DMS 273 (cell line): ENCODE measurements around the gene ZNF768.
A peak's percentile ranks its signal among the peaks of the same experiment; 100 is the strongest.
"Not testable (repeated sequence)": the region's sequence is repeated elsewhere in the genome, so short reads cannot be mapped to it uniquely, and the experiment has no call there.

Experiments used
- DNase-seq: peaks from one replicate; lab custom pipeline; 2025; ENCODE audit not compliant: unreplicated experiment; lab: John Stamatoyannopoulos, UW

ZNF768 gene

DNA sequence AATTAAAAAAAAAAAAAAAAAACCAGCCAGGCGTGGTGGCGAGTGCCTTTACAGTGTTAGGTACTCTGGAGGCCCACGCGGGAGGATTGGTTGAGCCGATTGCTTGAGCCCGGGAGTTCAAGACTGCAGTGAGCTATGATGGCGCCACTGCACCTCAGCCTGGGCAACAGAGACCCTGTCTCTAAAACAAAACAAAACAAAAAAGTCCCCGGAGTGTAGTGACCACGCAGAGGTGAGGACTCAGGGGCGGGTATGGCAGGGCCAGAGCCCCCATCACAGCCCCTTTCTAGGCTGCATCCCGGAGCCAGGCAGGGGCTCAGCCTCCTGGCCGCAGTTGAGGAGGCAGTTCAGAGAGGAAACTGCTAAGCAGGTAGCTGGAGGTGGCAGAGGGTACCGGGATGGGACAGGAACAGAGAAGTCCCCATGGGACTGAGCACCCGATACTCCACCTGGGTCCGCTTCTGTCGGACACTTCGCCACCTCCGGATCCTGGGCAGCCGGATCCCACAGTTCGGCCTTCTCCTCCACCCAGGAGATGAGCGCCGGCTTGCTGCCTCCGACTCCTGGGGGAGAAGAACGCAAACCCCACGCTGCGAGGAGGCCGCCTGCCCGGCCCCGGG is 7.5 kb upstream of the ZNF768 start:
- no peak for DNase-seq

- no peak for DNase-seq
Observed at GRCh38 chr16:30533146-30533522, 6.8 kb upstream of the ZNF768 start.

DNA sequence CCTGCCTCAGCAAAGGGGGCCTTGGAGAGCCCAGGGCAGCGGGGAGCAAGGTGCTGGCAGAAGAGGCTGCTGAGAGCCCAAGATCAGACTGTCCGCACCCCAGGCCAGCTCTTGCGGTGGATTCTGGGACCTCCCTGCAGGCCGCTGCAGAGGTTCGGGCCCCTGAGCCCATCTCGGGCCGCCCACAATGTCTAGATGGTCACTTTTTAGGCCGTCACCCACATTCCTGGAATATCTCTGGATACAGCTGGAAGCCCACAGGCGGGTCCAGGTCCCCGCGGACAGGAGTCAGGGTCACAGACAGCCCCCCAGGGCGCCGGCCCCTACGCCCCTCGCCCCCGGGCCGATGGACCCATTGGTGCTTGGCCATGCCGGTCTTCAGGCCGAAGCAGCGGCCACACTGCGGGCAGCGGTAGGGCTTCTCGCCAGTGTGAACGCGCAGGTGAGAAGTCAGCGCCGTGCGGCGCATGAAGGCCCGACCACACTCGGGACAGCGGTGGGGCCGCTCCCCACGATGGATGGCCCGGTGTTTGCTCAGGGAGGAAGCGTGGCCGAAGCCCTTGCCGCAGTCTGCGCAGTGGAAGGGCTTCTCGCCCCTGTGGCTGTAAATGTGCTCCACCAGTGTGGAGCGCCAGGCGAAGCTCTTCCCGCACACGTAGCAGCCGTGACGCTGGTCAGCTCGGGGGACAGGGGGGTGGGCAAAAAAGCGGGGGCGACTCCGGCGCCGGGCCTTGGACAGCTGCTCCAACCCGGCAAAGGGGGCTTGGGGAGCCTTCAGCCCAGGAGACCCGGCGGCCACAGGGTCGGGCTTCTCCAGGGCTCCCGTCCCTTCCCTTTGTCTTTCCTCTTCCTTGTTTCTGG is 6.1 kb upstream of the ZNF768 start:
- no peak for DNase-seq

GRCh38 chr16:30530163-30531037 is 4.0 kb upstream of the ZNF768 start:
- no peak for DNase-seq

GRCh38 chr16:30528799-30529457 is 2.6 kb upstream of the ZNF768 start:
- DNase-seq = no peak

DNA sequence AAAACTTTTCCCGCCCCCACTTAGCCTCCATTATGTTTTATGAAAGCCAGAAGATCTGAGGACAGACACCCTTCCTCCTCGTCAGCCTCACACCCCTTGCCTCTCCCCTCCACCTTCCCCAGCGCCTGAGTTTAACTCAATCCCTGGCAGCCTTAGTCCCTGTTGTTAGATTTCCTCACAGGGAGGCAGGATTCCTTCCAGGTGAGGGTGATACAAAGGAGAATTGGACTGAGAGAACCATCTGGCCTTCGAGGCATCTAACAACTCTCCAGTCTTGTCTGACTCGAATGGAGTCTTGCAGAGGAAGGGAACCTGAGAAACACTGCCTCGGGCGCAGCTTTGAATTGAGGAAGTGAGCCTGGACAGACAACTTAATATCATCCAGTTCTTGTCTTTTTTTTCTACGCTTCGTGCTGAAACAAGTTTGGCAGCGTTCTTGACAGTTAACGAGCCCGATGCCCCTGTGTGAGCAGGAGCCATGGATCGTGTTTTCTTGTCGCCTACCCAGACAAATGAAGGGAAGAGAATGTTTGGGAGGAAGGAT is 1.3 kb upstream of the ZNF768 start:
- no peak for DNase-seq

- peak; percentile 100 for DNase-seq
Observed at GRCh38 chr16:30526823-30527634, 663 bp upstream of the ZNF768 start.

DNA sequence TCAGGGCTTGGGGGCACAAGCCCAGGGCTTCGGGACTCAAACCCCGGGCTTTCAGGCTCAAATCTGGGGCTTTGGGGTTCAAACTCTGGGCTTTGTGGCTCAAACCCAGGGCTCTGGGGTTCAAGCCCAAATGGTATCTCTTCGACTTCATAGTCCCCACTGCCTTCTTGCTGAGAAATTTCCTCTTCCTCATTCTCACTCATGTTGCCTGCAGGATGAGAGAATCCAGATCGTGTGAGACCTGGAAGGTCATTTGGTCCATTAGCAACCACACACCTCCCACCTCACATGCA is 576 bp downstream of the ZNF768 start:
- no peak for DNase-seq

- no peak for DNase-seq
Observed at GRCh38 chr16:30524575-30525568, 1.5 kb downstream of the ZNF768 start.

GRCh38 chr16:30523768-30524574 is 2.4 kb downstream of the ZNF768 start:
- DNase-seq = no peak

- DNase-seq = not testable (repeated sequence)
Observed at GRCh38 chr16:30522702-30523463, 3.5 kb downstream of the ZNF768 start.

DNA sequence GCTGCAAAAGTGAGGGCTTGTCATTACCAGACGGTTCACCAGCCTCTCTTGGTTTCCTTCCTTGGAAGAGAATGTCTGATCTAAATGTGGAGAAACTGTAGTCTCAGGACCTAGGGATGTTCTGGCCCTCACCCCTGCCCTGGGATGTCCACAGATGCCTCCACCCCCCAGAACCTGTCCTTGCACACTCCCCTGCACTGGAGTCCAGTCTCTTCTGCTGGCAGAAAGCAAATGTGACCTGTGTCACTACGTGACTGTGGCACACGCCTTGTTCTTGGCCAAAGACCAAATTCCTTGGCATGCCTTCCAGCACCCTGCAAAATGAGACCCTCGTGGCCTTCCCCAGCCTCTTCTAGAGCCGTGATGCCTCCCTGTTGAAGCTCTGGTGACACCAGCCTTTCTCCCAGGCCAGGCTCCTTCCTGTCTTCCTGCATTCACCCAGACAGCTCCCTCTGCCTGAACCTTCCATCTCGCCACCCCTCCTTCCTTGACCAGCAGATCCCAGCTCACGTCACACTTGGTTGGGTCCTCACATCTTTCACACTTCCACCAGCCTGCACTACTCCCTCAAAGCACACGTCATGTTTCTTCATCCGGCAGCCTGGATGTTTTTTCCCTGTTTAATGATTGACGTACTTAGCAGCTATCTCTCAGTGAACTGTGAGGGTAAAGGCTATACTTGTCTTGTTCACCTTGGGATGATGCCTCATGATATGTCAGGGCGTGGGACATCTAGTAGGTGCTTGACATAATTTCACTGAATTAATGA is 4.3 kb downstream of the ZNF768 start:
- no peak for DNase-seq

DNA sequence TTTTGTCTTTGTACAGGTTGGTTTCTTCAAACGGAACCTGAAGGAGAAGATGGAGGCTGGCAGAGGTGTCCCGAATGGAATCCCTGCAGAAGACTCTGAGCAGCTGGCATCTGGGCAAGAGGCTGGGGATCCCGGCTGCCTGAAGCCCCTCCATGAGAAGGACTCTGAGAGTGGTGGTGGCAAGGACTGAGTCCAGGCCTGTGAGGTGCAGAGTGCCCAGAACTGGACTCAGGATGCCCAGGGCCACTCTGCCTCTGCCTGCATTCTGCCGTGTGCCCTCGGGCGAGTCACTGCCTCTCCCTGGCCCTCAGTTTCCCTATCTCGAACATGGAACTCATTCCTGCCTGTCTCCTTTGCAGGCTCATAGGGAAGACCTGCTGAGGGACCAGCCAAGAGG is 4.9 kb downstream of the ZNF768 start:
- no peak for DNase-seq

DNA sequence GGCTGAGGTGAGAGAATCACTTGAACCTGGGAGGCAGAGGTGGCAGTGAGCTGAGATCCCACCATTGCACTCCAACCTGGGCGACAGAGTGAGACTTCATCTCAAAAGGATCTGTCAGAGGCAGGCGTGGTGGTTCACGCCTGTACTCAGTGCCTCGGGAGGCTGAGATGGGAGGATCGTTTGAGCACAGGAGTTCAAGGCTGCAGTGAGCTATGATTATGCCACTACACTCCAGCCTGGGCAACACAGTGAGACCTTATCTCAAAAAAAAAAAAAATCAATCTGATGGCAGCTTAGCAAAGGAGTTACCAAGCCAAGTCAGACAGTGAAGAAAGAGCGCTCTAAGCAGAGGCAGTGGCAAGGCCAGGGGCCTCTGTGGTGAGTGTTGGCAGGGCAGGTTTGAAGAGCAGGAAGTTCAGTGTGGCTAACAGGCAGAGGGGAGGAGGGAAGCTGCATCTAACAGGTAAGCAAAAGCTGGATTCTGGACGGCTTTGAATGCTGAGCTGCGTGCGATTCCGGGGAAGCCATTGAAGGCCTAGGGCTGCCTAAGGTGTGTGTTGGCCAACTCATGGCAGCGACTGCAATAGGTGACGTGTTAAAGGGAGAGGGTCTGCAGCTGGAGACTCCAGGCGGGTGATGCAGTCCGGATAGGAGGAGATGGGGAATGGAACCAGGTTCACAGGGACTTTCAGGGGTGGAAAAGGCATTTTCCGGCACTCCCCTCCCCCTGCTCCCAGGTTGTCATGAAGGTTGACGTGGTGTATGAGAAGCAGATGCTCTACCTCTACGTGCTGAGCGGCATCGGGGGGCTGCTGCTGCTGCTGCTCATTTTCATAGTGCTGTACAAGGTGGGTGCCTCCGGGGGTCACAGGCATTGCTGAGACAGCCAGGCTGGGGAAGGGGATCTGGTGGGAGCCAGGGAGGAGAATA is 7.0 kb downstream of the ZNF768 start:
- DNase-seq = no peak

- DNase-seq = no peak
Observed at GRCh38 chr16:30518552-30518951, 7.8 kb downstream of the ZNF768 start.

- DNase-seq = no peak
Observed at GRCh38 chr16:30515275-30515674, 11.1 kb downstream of the ZNF768 start.
